GM12878 (cell line): ENCODE measurements around the gene SRRD. TPM values are rescaled to one million over a fixed set of nuclear protein-coding genes. Genes with fewer than 3 reads are reported as not detected.

ENCODE experiments used
- ATF3 ChIP-seq: IDR thresholded peaks from 2 replicates; pipeline ENCODE4 v1.6.1; 2011; ENCODE audit warnings: low read depth, mild to moderate bottlenecking, low read length, moderate library complexity, borderline replicate concordance; ENCODE audit errors: extremely low read depth
- BACH1 ChIP-seq: fragments of 450-650 bp; IDR thresholded peaks from 2 replicates; pipeline ENCODE4 v1.6.1; 2017; ENCODE audit warnings: mild to moderate bottlenecking, borderline replicate concordance
- BCLAF1 ChIP-seq: fragments of 450-650 bp; IDR thresholded peaks from 2 replicates; pipeline ENCODE4 v1.6.1; 2017; ENCODE audit warnings: antibody characterized with exemption, mild to moderate bottlenecking, moderate library complexity
- ESRRA ChIP-seq: IDR thresholded peaks from 2 replicates; pipeline ENCODE4 v1.6.1; 2012; ENCODE audit warnings: mild to moderate bottlenecking, low read length, improper control_type of control experiment
- EZH2 ChIP-seq: IDR thresholded peaks from 2 replicates; pipeline ENCODE4 v1.6.1; 2012; ENCODE audit warnings: low read depth, mild to moderate bottlenecking, control low read depth, inconsistent platforms, low read length, borderline replicate concordance; ENCODE audit not compliant: control insufficient read depth
- FOS ChIP-seq: IDR thresholded peaks from 3 replicates; pipeline ENCODE4 v1.6.1; 2011; ENCODE audit warnings: borderline replicate concordance; ENCODE audit not compliant: insufficient read length; ENCODE audit errors: extremely low read depth
- IKZF1 ChIP-seq: fragments of 450-650 bp; conservative IDR thresholded peaks from 2 replicates; pipeline ENCODE4 v1.6.1; 2017; ENCODE audit warnings: antibody characterized with exemption, mild to moderate bottlenecking
- IRF4 ChIP-seq: IDR thresholded peaks from 2 replicates; pipeline ENCODE4 v1.6.1; 2011; ENCODE audit warnings: low read depth, low read length
- IRF5 ChIP-seq: fragments of 450-650 bp; IDR thresholded peaks from 2 replicates; pipeline ENCODE4 v1.6.1; 2017; ENCODE audit warnings: borderline replicate concordance
- JUNB ChIP-seq: IDR thresholded peaks from 2 replicates; pipeline ENCODE4 v1.6.1; 2016; ENCODE audit warnings: antibody characterized with exemption, mild to moderate bottlenecking
- MTA2 ChIP-seq: fragments of 450-650 bp; IDR thresholded peaks from 2 replicates; pipeline ENCODE4 v1.6.1; 2016; ENCODE audit warnings: low read depth, mild to moderate bottlenecking, moderate library complexity
- MYB ChIP-seq: fragments of 150-350 bp; IDR thresholded peaks from 2 replicates; pipeline ENCODE4 v1.6.1; 2014; ENCODE audit warnings: mild to moderate bottlenecking, low read depth, low read length, borderline replicate concordance
- NFIC ChIP-seq: IDR thresholded peaks from 2 replicates; pipeline ENCODE4 v1.6.1; 2012; ENCODE audit warnings: low read depth, mild to moderate bottlenecking, inconsistent platforms, low read length, moderate library complexity
- NR2C1 ChIP-seq: fragments of 450-650 bp; IDR thresholded peaks from 2 replicates; pipeline ENCODE4 v1.6.1; 2017; ENCODE audit warnings: antibody characterized with exemption, mild to moderate bottlenecking, moderate library complexity
- PKNOX1 ChIP-seq: fragments of 450-650 bp; IDR thresholded peaks from 2 replicates; pipeline ENCODE4 v1.6.1; 2016; ENCODE audit warnings: mild to moderate bottlenecking
- POLR2A ChIP-seq: IDR thresholded peaks from 2 replicates; pipeline ENCODE4 v1.6.1; 2011; ENCODE audit warnings: low read depth, mild to moderate bottlenecking, low read length
- RELB ChIP-seq: fragments of 450-650 bp; IDR thresholded peaks from 2 replicates; pipeline ENCODE4 v1.6.1; 2017; ENCODE audit warnings: low read depth, mild to moderate bottlenecking, moderate library complexity
- TCF12 ChIP-seq: IDR thresholded peaks from 2 replicates; pipeline ENCODE4 v1.6.1; 2011; ENCODE audit warnings: low read depth, mild to moderate bottlenecking, low read length
- ZNF687 ChIP-seq: fragments of 450-650 bp; IDR thresholded peaks from 2 replicates; pipeline ENCODE4 v1.6.1; 2017; ENCODE audit warnings: mild to moderate bottlenecking, moderate library complexity
- polyA plus RNA-seq, 11 experiments: library from polyadenylated mRNA; depleted of rRNA in 4 of 11; unstranded in 6 of 11; stranded (reverse) in 5 of 11; fragments of >200 nt; fragmentation: Nextera tagmentation in 4 of 11; fragmentation: Illumina TruSeq in 1 of 11; extraction: Ambion mirVana in 4 of 11; extraction: Trizol in 1 of 11; gene quantifications; 1 replicate in 1 of 11; 2 replicates in 10 of 11; pipeline versions ENCODE4 v1.2.1 to v1.2.3, GENCODE V29; 2011 to 2016; ENCODE audit warnings: inconsistent platforms in 2 of 11, missing spikeins in 2 of 11, low read depth in 1 of 11
- total RNA-seq, 4 experiments: library from RNA; depleted of rRNA in 3 of 4; stranded (reverse); fragments of >200 nt in 3 of 4; fragmentation: Illumina TruSeq in 1 of 4; extraction: Trizol in 1 of 4; gene quantifications; 2 replicates each; pipeline versions ENCODE4 v1.2.1 to v1.2.3, GENCODE V29; 2013 to 2021

SRRD gene
- total and polyA plus RNA-seq, 10 of the 15 experiments (the other 5 are each of a cell fraction or from before 2014, with no cell fraction given) = 4.1 to 50.6 (median 27.5) TPM

GRCh38 chr22:26512149-26512793, 28.6 kb downstream of the SRRD start, which contains the start of gene TFIP11 (continued):
- no peak for TF ChIP-seq IRF5
- TF ChIP-seq BCLAF1 = no peak
- peak; percentile 51 for TF ChIP-seq PKNOX1
- no peak for TF ChIP-seq MTA2
- TF ChIP-seq TCF12 = no peak
- TF ChIP-seq ZNF687 = no peak
- TF ChIP-seq EZH2 = no peak
- TF ChIP-seq IRF4 = 0 out of 2 replicates have a peak, but pooled peaks have one; percentile 46
- TF ChIP-seq ATF3 = peak; percentile 81; the same call in 1 of the 2 replicates
- TF ChIP-seq MYB = no peak
- no peak for TF ChIP-seq ESRRA
- no peak for TF ChIP-seq FOS
- peak; percentile 81 for TF ChIP-seq IKZF1
- peak; percentile 96 for TF ChIP-seq POLR2A
- peak; percentile 65 for TF ChIP-seq NR2C1
- no peak for TF ChIP-seq JUNB
- peak; percentile 59; the same call in 1 of the 2 replicates for TF ChIP-seq BACH1
- TF ChIP-seq RELB = peak; percentile 92
- no peak for TF ChIP-seq NFIC
